ENCODE results near the gene CDH1. TPM values are rescaled to one million over a fixed set of nuclear protein-coding genes. Genes with fewer than 3 reads are reported as not detected.

CDH1 gene
- total RNA-seq, 1 experiment from 2014 or later: 19.0 TPM

DNA sequence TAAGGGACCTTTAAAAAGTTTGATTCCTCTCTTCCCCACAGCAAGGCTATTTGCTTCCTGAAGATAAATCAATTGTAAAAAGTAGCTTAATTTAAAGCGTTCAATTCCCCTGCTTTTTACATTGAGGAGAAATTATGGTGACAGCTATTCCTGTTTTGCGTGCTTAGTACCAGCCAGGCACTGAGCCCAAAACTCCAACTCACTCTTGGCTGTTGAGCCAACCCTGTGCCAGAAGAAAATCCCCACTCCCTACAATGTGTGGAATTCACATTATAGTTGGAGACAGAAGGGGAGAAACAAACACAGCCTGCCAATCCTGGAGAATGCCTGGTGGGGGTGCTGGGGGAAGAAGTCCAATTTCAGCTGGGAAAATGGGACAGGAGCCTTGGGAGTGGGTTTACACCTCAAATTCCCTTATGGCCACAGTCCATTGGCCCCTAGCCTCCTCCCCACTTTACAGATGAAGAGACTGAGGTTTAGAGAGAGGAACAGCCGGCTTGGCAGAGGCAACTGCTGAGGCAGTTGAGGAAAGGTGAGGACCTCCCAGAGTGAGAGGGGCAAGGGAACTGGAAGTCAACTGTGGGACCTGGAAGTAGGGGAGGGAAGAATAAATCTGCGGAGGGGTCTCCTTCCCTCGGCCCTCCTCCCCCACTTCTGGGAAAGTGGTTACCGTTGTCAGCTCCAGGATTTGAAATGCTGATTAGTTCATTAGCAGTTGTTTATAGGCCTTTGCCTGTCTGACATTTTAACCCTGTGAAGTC is 26.1 kb downstream of the CDH1 start:
- Histone ChIP-seq H3K36me3 (replicated peaks; ENCODE audit: control insufficient read depth, insufficient read depth, low read length) (peaks cover 2% of the 10 kb centered on the region), H3K4me3 (ENCODE audit: insufficient read depth, low read depth, low read length) (no peak overlapping the region)
- DNase-seq: peak; percentile 77

DNA sequence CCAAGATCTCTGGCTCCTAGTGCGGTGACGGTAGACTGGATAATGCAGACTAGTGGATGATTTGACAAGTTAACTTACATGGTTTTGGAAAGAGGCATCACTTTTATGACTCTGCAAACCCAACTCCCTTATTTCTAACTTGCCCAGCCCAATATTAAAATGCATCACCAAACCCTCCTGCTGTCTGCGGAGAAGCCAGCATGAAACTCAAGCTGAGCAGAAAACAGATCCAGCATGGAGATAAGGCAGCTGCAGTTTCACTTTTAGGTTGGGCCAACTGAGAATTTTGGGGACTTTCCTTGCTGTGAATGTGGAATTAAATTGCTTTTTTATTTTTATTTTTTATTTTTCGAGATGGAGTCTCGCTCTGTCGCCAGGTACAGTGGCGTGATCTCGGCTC is 27.8 kb downstream of the CDH1 start:
- Histone ChIP-seq H3K27me3 (ENCODE audit: control insufficient read depth, insufficient read depth, low read length) (no peaks in the 10 kb centered on the region), H3K36me3 (replicated peaks; ENCODE audit: control insufficient read depth, insufficient read depth, low read length) (peaks cover 2% of the 10 kb centered on the region), H3K4me3 (ENCODE audit: insufficient read depth, low read depth, low read length) (no peak overlapping the region)
- no peak for DNase-seq

More for the DNA sequence above, 26.1 kb downstream of the CDH1 start:
- no peaks in the 10 kb centered on the region for H3K27me3 ChIP-seq (ENCODE audit: control insufficient read depth, insufficient read depth, low read length)

DNA sequence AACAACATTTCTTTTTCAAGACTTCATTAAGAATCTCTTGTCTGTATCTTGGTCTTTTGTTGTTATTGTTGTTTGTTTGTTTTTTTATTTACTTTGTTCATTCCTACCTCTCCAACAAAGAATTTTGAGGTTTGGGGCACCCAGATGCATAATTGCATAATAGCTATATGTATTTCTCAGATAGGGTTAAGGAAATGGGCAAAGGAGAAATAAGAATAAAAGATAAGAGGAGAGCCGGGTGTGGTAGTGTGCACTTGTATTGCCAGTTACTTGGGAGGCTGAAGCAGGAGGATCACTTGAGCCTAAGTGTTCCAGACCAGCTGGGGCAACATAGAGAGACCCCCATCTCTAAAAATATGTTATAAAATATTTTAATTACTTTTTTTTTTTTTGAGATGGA is 30.5 kb downstream of the CDH1 start:
- no peak for DNase-seq
- Histone ChIP-seq H3K36me3 (replicated peaks; ENCODE audit: control insufficient read depth, insufficient read depth, low read length) (peaks cover 1% of the 10 kb centered on the region; the same call in 1 of the 2 replicates), H3K27me3 (ENCODE audit: control insufficient read depth, insufficient read depth, low read length) (no peaks in the 10 kb centered on the region), H3K4me3 (ENCODE audit: insufficient read depth, low read depth, low read length) (no peak overlapping the region)

DNA sequence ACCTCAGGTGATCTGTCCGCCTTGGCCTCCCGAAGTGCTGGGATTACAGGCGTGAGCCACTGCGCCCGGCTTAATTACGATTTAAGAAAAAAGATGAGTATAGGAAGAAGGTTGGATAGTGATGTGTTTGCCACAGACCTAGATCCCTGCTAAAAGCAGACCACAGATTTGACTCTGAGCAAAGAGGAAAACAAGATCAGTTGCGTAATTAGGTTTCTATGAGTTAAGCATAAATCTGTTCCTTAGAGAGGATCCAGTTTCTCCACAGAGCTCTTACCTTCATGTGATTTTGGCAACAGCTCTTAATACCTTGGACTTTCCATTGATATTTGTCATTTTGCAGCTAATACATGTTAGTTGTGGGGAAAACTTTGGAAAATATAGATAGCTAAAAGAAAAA is 31.1 kb downstream of the CDH1 start:
- Histone ChIP-seq H3K36me3 (replicated peaks; ENCODE audit: control insufficient read depth, insufficient read depth, low read length) (peaks cover 1% of the 10 kb centered on the region; the same call in 1 of the 2 replicates), H3K27me3 (ENCODE audit: control insufficient read depth, insufficient read depth, low read length) (no peaks in the 10 kb centered on the region), H3K4me3 (ENCODE audit: insufficient read depth, low read depth, low read length) (no peak overlapping the region)
- DNase-seq: no peak

DNA sequence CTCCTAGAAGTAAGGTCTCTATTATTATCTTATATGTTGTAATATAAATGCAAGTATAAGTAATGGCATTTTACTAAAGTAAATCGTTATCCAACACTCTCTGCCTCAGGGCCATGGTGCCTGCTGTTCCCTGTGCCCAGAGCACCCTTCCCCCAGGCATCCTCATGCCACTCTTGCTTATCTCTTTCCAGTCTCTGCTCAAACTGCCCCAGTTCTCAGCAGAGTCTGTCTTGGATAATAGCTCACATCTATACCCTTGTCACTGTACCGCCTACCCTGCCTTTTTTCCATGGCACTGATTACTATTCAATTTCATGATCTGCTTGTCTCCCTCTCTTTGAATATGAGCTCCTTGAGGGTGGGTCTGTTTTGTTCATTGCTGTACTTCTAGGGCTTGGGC is 31.7 kb downstream of the CDH1 start:
- no peak for DNase-seq
- Histone ChIP-seq H3K36me3 (replicated peaks; ENCODE audit: control insufficient read depth, insufficient read depth, low read length) (peaks cover 1% of the 10 kb centered on the region; the same call in 1 of the 2 replicates), H3K27me3 (ENCODE audit: control insufficient read depth, insufficient read depth, low read length) (no peaks in the 10 kb centered on the region), H3K4me3 (ENCODE audit: insufficient read depth, low read depth, low read length) (no peak overlapping the region)

DNA sequence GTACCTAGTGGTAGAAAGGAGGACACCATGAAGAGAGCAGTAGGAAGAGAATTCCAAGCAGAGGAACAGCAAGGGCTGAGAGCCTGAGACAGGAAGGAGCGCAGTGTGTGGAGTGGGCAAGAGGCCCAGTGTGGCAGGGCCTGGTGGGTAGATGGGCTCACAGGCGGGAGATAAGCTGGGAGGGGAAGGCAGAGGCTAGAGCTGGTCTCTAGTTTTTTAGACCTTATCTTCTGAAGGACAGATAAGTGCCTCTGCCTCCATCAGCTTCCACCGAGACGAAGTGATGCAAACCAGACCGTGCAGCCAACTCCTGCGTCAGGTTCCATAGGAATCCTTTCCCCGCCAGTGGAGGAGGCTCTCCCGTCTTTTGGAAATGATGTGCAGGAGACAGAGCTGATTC is 33.6 kb downstream of the CDH1 start:
- no peak for DNase-seq
- H3K36me3 ChIP-seq (replicated peaks; ENCODE audit: control insufficient read depth, insufficient read depth, low read length): peaks cover 1% of the 10 kb centered on the region; the same call in 1 of the 2 replicates
- H3K27me3 ChIP-seq (ENCODE audit: control insufficient read depth, insufficient read depth, low read length): no peaks in the 10 kb centered on the region
- H3K4me3 ChIP-seq (ENCODE audit: insufficient read depth, low read depth, low read length): no peak overlapping the region

DNA sequence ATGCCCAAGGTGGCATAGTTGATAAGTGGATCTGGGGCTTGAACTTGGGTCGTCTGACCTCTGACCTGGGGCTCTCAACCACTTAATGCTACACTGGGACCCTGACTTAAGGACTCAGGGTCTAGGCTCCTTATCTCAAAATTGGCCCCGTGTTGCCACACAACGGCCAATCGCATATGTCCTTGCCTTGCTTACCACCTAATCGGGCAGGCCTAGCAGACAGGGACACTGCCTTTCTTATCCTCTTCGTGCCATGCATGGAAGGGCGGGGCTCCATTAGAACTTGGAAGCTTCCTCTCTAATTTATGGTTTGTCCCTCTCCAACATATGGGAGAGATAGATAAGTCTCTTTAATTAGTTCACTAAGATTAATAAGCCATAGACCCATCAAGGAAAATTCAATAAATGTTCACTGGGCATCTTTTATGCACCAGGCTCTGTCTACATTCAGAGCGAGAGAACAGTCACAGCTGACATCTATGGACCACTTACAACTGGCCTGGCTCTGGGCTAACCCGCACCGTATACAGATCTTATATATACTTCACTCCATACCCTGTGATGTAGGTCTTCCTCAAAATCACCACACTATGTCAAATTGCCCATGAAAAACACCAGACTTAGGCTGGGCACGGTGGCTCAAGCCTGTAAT is 35.1 kb downstream of the CDH1 start:
- no peak for DNase-seq
- Histone ChIP-seq H3K27me3 (ENCODE audit: control insufficient read depth, insufficient read depth, low read length) (no peaks in the 10 kb centered on the region), H3K36me3 (replicated peaks; ENCODE audit: control insufficient read depth, insufficient read depth, low read length) (peaks cover 1% of the 10 kb centered on the region; the same call in 1 of the 2 replicates), H3K4me3 (ENCODE audit: insufficient read depth, low read depth, low read length) (no peak overlapping the region)

DNA sequence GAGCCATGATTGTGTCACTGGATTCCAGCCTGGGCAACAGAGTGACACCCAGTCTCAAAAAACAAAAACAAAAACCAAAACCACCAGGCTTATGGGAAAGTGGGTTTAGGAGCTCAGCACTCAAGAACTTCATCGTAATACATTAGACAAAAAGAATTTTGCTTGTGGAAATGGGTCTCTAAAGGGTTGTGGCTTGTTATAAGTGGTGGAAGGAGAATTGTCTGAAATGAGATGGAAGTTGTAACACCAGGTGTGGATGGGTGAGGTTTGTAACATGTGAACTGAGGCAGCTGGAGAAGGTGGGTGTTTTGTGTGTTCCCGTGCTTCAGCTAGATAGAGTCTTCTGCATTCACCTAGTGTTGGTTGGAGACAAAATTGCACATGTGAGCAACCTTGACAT is 35.8 kb downstream of the CDH1 start:
- Histone ChIP-seq H3K36me3 (replicated peaks; ENCODE audit: control insufficient read depth, insufficient read depth, low read length) (peaks cover 1% of the 10 kb centered on the region; the same call in 1 of the 2 replicates), H3K4me3 (ENCODE audit: insufficient read depth, low read depth, low read length) (no peak overlapping the region), H3K27me3 (ENCODE audit: control insufficient read depth, insufficient read depth, low read length) (no peaks in the 10 kb centered on the region)
- no peak for DNase-seq

DNA sequence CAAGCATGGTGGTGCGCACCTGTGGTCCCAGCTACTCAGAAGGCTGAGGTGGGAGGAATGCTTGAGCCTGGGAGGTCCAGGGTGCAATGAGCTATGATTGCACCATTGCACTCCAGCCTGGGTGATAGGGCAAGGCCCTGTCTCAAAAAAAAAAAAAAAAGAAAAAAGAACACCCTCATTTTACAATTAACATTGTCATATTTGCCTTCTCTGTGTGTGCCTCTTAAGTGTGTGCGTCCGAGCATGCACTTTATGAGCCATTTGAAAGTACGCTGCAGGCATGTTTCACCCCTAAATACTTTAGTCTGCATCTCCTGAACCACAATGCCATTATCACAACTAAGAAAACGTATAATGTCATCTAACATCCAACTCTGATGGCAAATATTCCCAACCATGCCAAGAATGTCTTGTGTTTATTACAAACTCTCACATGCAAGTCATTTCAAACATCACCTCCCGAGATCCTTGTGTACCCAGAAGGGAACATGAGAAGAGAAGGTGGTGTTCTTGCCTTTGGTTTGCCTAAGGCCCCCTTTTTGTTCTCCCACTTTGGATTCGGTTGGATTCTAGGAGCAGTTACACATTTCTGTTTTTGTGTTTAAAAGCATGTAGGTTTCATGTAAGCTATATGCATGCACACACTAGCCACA is 38.0 kb downstream of the CDH1 start:
- Histone ChIP-seq H3K36me3 (replicated peaks; ENCODE audit: control insufficient read depth, insufficient read depth, low read length) (peaks cover 4% of the 10 kb centered on the region), H3K4me3 (ENCODE audit: insufficient read depth, low read depth, low read length) (no peak overlapping the region), H3K27me3 (ENCODE audit: control insufficient read depth, insufficient read depth, low read length) (no peaks in the 10 kb centered on the region)
- DNase-seq: no peak

DNA sequence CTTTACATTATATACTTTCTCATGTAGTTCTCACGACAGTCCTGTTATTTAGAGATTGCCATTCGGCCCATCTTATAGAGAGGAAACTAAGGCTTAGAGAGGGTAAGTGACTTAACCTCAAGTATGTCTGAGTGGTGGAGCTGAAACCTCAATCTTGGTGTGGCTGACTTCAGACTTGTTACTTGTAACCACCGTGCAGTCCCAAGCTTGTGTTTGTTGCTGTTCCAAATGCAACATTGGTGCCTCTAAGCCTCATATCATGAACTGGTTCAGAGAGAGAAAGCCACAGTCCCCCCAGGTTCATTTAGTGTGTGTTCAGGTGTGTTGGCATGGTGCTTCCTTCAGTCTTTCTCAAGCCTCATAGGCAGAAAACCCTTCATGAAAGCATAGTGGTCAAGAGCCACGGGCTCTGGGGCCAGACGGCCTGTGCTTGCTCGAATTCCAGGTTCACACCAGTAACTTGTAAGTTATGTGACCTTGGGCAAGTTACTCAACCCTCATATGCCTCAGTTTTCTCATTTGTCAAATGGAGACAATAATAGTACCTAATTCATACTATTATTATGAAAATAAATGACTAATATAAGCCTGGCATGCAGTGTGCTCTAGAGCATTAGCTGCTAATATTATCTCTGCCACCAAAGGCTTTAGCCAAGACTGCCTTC is 39.9 kb downstream of the CDH1 start:
- Histone ChIP-seq H3K27me3 (ENCODE audit: control insufficient read depth, insufficient read depth, low read length) (no peaks in the 10 kb centered on the region), H3K36me3 (replicated peaks; ENCODE audit: control insufficient read depth, insufficient read depth, low read length) (peaks cover 3% of the 10 kb centered on the region), H3K4me3 (ENCODE audit: insufficient read depth, low read depth, low read length) (no peak overlapping the region)
- DNase-seq: no peak

DNA sequence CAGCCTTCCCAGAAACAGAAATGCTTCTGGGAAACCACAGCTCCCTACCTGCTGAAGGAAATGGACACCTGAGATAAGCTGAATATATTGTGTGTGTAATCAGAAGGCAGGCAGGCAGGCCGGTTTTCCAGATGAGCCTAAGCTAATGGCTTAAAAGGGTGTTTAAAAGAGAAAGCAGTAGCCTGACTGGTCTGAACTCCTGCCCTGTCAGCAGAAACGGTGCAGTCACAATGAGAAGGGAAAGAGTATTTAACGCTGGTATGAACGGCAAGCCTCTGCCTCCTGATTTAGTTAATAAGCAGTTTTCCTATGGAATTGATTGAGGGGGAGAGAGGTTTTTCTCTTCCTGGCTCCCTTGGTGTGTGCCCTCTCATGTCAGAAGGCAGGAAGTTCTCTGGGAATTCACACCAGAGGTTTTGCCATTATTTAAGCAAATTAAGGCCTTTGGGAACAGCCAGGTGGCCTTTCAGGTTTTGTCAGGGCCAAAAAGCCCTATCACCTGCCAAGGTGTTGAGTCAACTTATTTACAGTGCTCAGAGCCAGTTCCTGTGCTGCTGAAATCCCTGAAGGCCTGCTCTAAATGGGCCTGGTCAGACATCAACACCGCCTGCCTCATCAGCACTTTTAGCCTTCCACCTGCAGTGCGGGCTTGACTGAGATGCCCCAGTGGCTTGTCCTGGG is 41.6 kb downstream of the CDH1 start:
- Histone ChIP-seq H3K4me3 (ENCODE audit: insufficient read depth, low read depth, low read length) (no peak overlapping the region), H3K36me3 (replicated peaks; ENCODE audit: control insufficient read depth, insufficient read depth, low read length) (peaks cover 3% of the 10 kb centered on the region), H3K27me3 (ENCODE audit: control insufficient read depth, insufficient read depth, low read length) (no peaks in the 10 kb centered on the region)
- DNase-seq: peak; percentile 57

DNA sequence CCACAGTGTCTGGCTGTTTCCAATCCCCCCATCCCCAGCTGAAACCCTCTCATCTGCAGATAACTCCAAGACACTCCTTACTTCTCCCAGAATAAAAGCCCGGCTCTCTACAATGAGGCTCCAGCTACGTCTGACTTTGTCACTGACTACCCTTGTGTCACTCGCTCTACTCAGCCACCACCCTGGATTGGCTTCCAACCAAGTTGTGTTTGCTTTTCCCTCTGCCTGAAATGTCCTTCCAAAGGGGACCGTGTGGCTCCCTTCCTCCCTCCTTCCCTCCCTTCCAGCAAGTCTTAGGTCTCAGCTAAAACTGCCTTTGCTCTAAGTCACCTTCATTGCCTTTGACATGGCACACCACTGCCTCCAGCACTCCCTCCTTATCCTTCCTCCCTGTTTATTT is 42.8 kb downstream of the CDH1 start:
- Histone ChIP-seq H3K4me3 (ENCODE audit: insufficient read depth, low read depth, low read length) (no peak overlapping the region), H3K27me3 (ENCODE audit: control insufficient read depth, insufficient read depth, low read length) (no peaks in the 10 kb centered on the region), H3K36me3 (replicated peaks; ENCODE audit: control insufficient read depth, insufficient read depth, low read length) (peaks cover 3% of the 10 kb centered on the region)
- DNase-seq: no peak

DNA sequence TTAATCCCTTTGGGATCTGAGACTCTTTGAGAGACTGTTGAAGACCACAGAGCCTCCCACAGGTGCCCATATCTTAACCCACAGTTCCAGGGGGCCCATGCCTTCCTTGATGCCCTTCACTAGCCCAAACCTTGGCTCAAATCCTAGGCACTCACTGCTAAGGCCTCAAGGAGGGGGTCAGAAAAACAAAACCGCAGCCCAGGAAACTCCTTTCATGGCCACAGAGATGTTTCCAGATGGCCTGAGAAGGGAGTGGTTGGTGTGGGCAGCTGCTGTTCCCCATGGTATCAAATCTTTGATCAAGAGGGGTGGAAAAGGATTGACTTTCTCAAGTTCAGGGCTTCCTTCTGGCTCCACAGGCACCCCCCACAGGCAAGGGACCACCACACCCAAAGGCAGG is 44.7 kb downstream of the CDH1 start:
- Histone ChIP-seq H3K36me3 (replicated peaks; ENCODE audit: control insufficient read depth, insufficient read depth, low read length) (peaks cover 3% of the 10 kb centered on the region), H3K27me3 (ENCODE audit: control insufficient read depth, insufficient read depth, low read length) (no peaks in the 10 kb centered on the region), H3K4me3 (ENCODE audit: insufficient read depth, low read depth, low read length) (no peak overlapping the region)
- no peak for DNase-seq
